SK-N-SH treated with all-trans-retinoic acid at 6 μM for 48 hours (cell line): ENCODE measurements around the gene NOM1.

Experiments used
- ATAC-seq: fragments of 200-7000 bp; cut with Tn5 transposase; 3 replicates; pipeline ENCODE4 v1.9.1; 2020; ENCODE audit warnings: mild to moderate bottlenecking, moderate library complexity
- ARNTL ChIP-seq: fragments of 450-650 bp; formaldehyde crosslinking; IDR thresholded peaks from 2 replicates; pipeline ENCODE4 v1.5.0; 2020; ENCODE audit warnings: low read depth, mild to moderate bottlenecking, moderate library complexity, borderline replicate concordance
- BACH2 ChIP-seq: fragments of 250-450 bp; sonication (Bioruptor Pico); IDR thresholded peaks from 2 replicates; pipeline ENCODE4 v1.9.0; 2021; ENCODE audit warnings: mild to moderate bottlenecking, borderline replicate concordance
- CSDC2 ChIP-seq: fragments of 250-450 bp; sonication (Bioruptor Pico); IDR thresholded peaks from 2 replicates; pipeline ENCODE4 v1.5.0; 2020; ENCODE audit warnings: mild to moderate bottlenecking, moderate library complexity
- ESRRG ChIP-seq: fragments of 250-450 bp; sonication (Bioruptor Pico); IDR thresholded peaks from 2 replicates; pipeline ENCODE4 v1.6.1; 2021; ENCODE audit warnings: mild to moderate bottlenecking
- GLIS3 ChIP-seq: fragments of 250-450 bp; sonication (Bioruptor Pico); IDR thresholded peaks from 2 replicates; pipeline ENCODE4 v1.5.0; 2020; ENCODE audit warnings: mild to moderate bottlenecking, moderate library complexity
- OSR1 ChIP-seq: fragments of 250-450 bp; sonication (Bioruptor Pico); IDR thresholded peaks from 2 replicates; pipeline ENCODE4 v1.8.0; 2022; ENCODE audit warnings: moderate library complexity, mild to moderate bottlenecking, inconsistent platforms
- PATZ1 ChIP-seq: fragments of 250-450 bp; sonication (Bioruptor Pico); IDR thresholded peaks from 2 replicates; pipeline ENCODE4 v1.8.0; 2020; ENCODE audit warnings: mild to moderate bottlenecking, moderate library complexity, borderline replicate concordance
- POU6F1 ChIP-seq: fragments of 250-450 bp; sonication (Bioruptor Pico); IDR thresholded peaks from 2 replicates; pipeline ENCODE4 v1.8.0; 2021; ENCODE audit warnings: low read depth, mild to moderate bottlenecking, moderate library complexity, borderline replicate concordance
- PPARA ChIP-seq: fragments of 250-450 bp; sonication (Bioruptor Pico); IDR thresholded peaks from 2 replicates; pipeline ENCODE4 v1.5.0; 2020; ENCODE audit warnings: mild to moderate bottlenecking, borderline replicate concordance
- RARB ChIP-seq: fragments of 250-450 bp; sonication (Bioruptor Pico); IDR thresholded peaks from 2 replicates; pipeline ENCODE4 v1.8.0; 2021; ENCODE audit warnings: mild to moderate bottlenecking, moderate library complexity
- SNAI2 ChIP-seq: fragments of 250-450 bp; sonication (Bioruptor Pico); IDR thresholded peaks from 2 replicates; pipeline ENCODE4 v1.5.0; 2020; ENCODE audit warnings: mild to moderate bottlenecking, moderate library complexity
- TCF4 ChIP-seq: fragments of 250-450 bp; sonication (Bioruptor Pico); IDR thresholded peaks from 2 replicates; pipeline ENCODE4 v1.8.0; 2021; ENCODE audit warnings: mild to moderate bottlenecking, moderate library complexity, borderline replicate concordance
- TOX ChIP-seq: fragments of 250-450 bp; sonication (Bioruptor Pico); IDR thresholded peaks from 2 replicates; pipeline ENCODE4 v1.8.0; 2021; ENCODE audit warnings: mild to moderate bottlenecking, moderate library complexity, borderline replicate concordance
- TSHZ2 ChIP-seq: fragments of 250-450 bp; sonication (Bioruptor Pico); IDR thresholded peaks from 2 replicates; pipeline ENCODE4 v1.5.0; 2020; ENCODE audit warnings: mild to moderate bottlenecking, moderate library complexity
- ZC3H10 ChIP-seq: fragments of 250-450 bp; sonication (Bioruptor Pico); IDR thresholded peaks from 2 replicates; pipeline ENCODE4 v1.5.1; 2021; ENCODE audit warnings: mild to moderate bottlenecking, moderate library complexity
- ZFP3 ChIP-seq: fragments of 250-450 bp; sonication (Bioruptor Pico); IDR thresholded peaks from 2 replicates; pipeline ENCODE4 v1.5.0; 2020; ENCODE audit warnings: mild to moderate bottlenecking, moderate library complexity
- ZFP30 ChIP-seq: fragments of 450-650 bp; formaldehyde crosslinking; IDR thresholded peaks from 2 replicates; pipeline ENCODE4 v1.5.0; 2022; ENCODE audit warnings: mild to moderate bottlenecking, moderate library complexity
- ZNF8 ChIP-seq: fragments of 450-650 bp; formaldehyde crosslinking; IDR thresholded peaks from 2 replicates; pipeline ENCODE4 v1.5.0; 2020; ENCODE audit warnings: mild to moderate bottlenecking, moderate library complexity
- TF ChIP-seq, protein P1 (sequence below): fragments of 250-450 bp; sonication (Bioruptor Pico); IDR thresholded peaks from 2 replicates; pipeline ENCODE4 v1.5.1; 2021; ENCODE audit warnings: mild to moderate bottlenecking, moderate library complexity

The NOM1 gene

DNA sequence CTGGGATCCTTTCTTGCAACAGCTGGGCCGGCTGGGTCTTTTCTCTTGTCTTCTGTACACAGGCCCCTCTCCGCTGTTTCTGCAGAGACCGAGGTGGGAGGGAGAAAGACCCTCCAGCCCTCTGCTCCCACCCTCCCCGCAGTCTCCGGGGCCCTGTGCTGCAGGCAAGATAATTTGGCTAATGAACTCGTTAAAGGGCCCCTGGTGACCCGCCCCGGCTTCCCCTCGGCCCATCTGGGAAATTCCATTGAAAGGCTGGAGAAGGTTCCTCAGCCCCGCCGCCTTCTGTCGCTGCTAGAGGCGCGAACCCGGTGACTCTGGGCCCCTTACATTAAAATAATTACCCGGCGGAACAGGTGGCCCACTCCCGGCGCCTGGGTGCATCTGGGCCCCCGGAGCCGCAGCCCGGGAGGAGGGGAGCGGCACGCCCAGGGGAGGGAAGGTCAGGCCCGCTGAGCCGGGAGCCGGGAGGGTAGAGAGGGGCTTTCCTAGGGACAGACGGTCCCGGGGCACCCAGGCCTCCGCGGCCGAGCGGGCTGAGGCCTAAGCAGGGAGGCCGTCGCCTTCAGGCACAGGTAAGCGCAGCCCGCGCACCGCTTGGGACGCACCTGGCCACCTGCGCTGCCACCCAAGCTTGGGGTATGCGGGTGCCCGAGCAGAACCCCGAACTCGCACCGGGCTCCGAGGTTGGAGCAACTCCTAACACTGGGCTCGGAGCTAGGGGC lies 68.3 kb downstream of the NOM1 start:
- no peak for ATAC-seq

GRCh38 chr7:157018328-157018996 lies 69.0 kb downstream of the NOM1 start:
- ATAC-seq, result no peak
- no peak for TF ChIP-seq ARNTL
- TF ChIP-seq BACH2 (CRISPR knock-in tag), result no peak
- no peak for TF ChIP-seq OSR1 (CRISPR knock-in tag)
- no peak for TF ChIP-seq TSHZ2
- no peak for TF ChIP-seq CSDC2

More for the DNA sequence above, 68.3 kb downstream of the NOM1 start:
- TF ChIP-seq TOX (CRISPR knock-in tag) (no peak), SNAI2 (no peak), TSHZ2 (no peak), GLIS3 (CRISPR knock-in tag) (no peak), ZFP30 (no peak), OSR1 (CRISPR knock-in tag) (no peak), POU6F1 (CRISPR knock-in tag) (no peak), ZNF8 (CRISPR knock-in tag) (no peak), ESRRG (CRISPR knock-in tag) (no peak), TCF4 (no peak), PPARA (CRISPR knock-in tag) (no peak), PATZ1 (CRISPR knock-in tag) (no peak), RARB (CRISPR knock-in tag) (no peak), ZC3H10 (CRISPR knock-in tag) (no peak)
- TF ChIP-seq, protein P1, sequence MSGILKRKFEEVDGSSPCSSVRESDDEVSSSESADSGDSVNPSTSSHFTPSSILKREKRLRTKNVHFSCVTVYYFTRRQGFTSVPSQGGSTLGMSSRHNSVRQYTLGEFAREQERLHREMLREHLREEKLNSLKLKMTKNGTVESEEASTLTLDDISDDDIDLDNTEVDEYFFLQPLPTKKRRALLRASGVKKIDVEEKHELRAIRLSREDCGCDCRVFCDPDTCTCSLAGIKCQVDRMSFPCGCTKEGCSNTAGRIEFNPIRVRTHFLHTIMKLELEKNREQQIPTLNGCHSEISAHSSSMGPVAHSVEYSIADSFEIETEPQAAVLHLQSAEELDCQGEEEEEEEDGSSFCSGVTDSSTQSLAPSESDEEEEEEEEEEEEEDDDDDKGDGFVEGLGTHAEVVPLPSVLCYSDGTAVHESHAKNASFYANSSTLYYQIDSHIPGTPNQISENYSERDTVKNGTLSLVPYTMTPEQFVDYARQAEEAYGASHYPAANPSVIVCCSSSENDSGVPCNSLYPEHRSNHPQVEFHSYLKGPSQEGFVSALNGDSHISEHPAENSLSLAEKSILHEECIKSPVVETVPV (CRISPR knock-in tag), result no peak
- TF ChIP-seq, all 23 proteins: peak for 0

GRCh38 chr7:157018997-157019608 lies 69.6 kb downstream of the NOM1 start:
- no peak for ATAC-seq
- TF ChIP-seq ZFP3, result no peak
- TF ChIP-seq PPARA (CRISPR knock-in tag), result no peak
- no peak for TF ChIP-seq GLIS3 (CRISPR knock-in tag)
- no peak for TF ChIP-seq POU6F1 (CRISPR knock-in tag)
- TF ChIP-seq ARNTL, result no peak
- TF ChIP-seq BACH2 (CRISPR knock-in tag), result no peak
- no peak for TF ChIP-seq RARB (CRISPR knock-in tag)
- no peak for TF ChIP-seq TSHZ2
- TF ChIP-seq SNAI2, result no peak
